Upper lobe of right lung (tissue), 1 donor: Measurements from ENCODE around the gene ATG2A. TPM values are rescaled to one million over a fixed set of nuclear protein-coding genes. Genes with fewer than 3 reads are reported as not detected.
A peak's percentile ranks its signal among the peaks of the same experiment; 100 is the strongest.

Experiments used
- ATAC-seq: fragments of 200-7000 bp; cut with Tn5 transposase; one replicate; pipeline ENCODE4 v1.9.1; 2020; ENCODE audit warnings: mild to moderate bottlenecking, moderate library complexity
- DNase-seq: peaks from one replicate; pipeline ENCODE4 v3.0.0-alpha.2; 2020
- H3K27ac ChIP-seq: fragments of 200-600 bp; one replicate; pipeline ENCODE4 v1.8.0; 2022
- H3K27me3 ChIP-seq: fragments of 200-600 bp; one replicate; pipeline ENCODE4 v1.8.0; 2022; ENCODE audit warnings: mild to moderate bottlenecking
- H3K36me3 ChIP-seq: fragments of 200-600 bp; one replicate; pipeline ENCODE4 v1.8.0; 2022
- H3K4me1 ChIP-seq: fragments of 200-600 bp; one replicate; pipeline ENCODE4 v1.8.0; 2022
- H3K4me3 ChIP-seq: fragments of 200-600 bp; one replicate; pipeline ENCODE4 v1.8.0; 2022; ENCODE audit warnings: mild to moderate bottlenecking
- H3K9me3 ChIP-seq: fragments of 200-600 bp; one replicate; pipeline ENCODE4 v1.8.0; 2022
- intact Hi-C: fragments of 100-400 bp; cut with DNase I; formaldehyde crosslinking; loops from one replicate; pipeline ENCODE4 v1.11.0; 2022
- total RNA-seq: library from RNA; stranded (reverse); fragmentation: NEBNext Ultra II Directional; extraction: Animal tissue kit (Norgen Biotek cat#: 25700); gene quantifications from one replicate; pipeline ENCODE4 v1.2.1, GENCODE V29; 2021
- TF ChIP-seq, protein P1 (sequence below): fragments of 200-600 bp; IDR thresholded peaks from one replicate; pipeline ENCODE4 v1.8.0; 2022; ENCODE audit warnings: antibody characterized with exemption
- donor health status: DM: no; HTN: yes; CAD: no; lungs with severe emphysema.

The ATG2A gene
- total RNA-seq, 1 donor from 2014 or later, result 23.2 TPM

- H3K36me3 ChIP-seq, result no peaks in the 10 kb centered on the region
- H3K4me3 ChIP-seq, result no peak overlapping the region
- intact Hi-C loops, result no loop called here
- DNase-seq (no peak), ATAC-seq (no peak)
- H3K27ac ChIP-seq, result no peak overlapping the region
- peaks cover 12% of the 10 kb centered on the region for H3K4me1 ChIP-seq
- TF ChIP-seq, protein P1, sequence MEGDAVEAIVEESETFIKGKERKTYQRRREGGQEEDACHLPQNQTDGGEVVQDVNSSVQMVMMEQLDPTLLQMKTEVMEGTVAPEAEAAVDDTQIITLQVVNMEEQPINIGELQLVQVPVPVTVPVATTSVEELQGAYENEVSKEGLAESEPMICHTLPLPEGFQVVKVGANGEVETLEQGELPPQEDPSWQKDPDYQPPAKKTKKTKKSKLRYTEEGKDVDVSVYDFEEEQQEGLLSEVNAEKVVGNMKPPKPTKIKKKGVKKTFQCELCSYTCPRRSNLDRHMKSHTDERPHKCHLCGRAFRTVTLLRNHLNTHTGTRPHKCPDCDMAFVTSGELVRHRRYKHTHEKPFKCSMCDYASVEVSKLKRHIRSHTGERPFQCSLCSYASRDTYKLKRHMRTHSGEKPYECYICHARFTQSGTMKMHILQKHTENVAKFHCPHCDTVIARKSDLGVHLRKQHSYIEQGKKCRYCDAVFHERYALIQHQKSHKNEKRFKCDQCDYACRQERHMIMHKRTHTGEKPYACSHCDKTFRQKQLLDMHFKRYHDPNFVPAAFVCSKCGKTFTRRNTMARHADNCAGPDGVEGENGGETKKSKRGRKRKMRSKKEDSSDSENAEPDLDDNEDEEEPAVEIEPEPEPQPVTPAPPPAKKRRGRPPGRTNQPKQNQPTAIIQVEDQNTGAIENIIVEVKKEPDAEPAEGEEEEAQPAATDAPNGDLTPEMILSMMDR, result no peak
- H3K27me3 ChIP-seq, result no peaks in the 10 kb centered on the region
- no peaks in the 10 kb centered on the region for H3K9me3 ChIP-seq
Observed at GRCh38 chr11:64951529-64951928, 34.5 kb upstream of the ATG2A start.

DNA sequence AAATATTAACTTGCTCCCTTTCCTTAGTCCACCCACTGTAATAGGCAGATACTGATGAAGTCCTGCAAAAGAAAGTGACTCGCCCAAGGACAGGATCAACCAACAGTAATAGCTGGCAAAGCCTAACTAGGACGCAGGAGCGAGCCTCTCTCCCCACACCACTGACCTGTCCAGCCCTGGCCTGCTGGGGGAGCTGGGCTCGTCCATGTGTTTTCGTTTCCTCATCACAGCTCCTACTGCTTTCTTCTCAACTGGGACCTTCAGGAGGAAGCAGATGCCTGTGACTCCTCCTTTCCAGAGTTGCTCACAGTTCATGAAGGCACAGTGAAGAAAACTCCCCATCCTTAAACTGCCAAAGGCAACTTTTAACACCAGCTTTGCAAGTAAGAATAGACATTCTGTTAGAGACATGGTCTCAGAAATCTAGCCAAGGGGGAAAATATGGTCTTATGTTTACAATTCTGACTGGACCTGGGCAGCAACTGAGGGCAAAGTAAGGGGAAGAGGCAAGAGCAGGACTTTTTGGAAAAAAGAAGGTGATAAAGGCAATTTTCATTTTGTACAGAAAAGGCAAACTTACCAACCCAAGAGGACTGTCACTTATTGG, 30.3 kb upstream of the ATG2A start:
- intact Hi-C loops, result no loop called here
- ATAC-seq (peak; percentile 58), DNase-seq (no peak)
- TF ChIP-seq, protein P1, result peak; percentile 10
- Histone ChIP-seq H3K27ac (no peak overlapping the region), H3K9me3 (no peaks in the 10 kb centered on the region), H3K27me3 (no peaks in the 10 kb centered on the region), H3K4me3 (no peak overlapping the region), H3K4me1 (no peaks in the 10 kb centered on the region), H3K36me3 (no peaks in the 10 kb centered on the region)

DNA sequence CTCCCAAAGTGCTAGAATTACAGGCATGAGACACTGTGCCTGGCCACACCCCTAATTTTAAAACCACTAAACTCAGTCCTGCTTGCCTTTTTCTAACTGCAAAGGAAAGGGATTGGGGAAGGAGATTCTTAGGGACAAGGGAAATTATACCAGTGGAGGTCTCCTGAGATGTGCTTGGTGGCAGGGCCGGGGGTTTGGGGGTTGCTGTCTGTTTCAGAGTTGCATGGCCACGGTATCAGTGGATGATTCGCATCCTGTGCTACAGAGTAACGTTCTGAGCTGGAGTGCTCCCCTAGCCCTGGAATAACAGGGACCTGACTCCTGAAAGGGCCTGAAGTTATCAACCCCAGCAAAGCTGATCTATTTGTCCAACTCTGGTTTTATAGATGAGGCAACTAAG, 19.5 kb upstream of the ATG2A start:
- TF ChIP-seq, protein P1, result no peak
- Histone ChIP-seq H3K4me3 (no peak overlapping the region), H3K27ac (no peak overlapping the region), H3K36me3 (peaks cover 22% of the 10 kb centered on the region), H3K4me1 (no peaks in the 10 kb centered on the region), H3K9me3 (no peaks in the 10 kb centered on the region), H3K27me3 (no peaks in the 10 kb centered on the region)
- no peak for ATAC-seq
- intact Hi-C loops, result no loop called here
- DNase-seq, result no peak

DNA sequence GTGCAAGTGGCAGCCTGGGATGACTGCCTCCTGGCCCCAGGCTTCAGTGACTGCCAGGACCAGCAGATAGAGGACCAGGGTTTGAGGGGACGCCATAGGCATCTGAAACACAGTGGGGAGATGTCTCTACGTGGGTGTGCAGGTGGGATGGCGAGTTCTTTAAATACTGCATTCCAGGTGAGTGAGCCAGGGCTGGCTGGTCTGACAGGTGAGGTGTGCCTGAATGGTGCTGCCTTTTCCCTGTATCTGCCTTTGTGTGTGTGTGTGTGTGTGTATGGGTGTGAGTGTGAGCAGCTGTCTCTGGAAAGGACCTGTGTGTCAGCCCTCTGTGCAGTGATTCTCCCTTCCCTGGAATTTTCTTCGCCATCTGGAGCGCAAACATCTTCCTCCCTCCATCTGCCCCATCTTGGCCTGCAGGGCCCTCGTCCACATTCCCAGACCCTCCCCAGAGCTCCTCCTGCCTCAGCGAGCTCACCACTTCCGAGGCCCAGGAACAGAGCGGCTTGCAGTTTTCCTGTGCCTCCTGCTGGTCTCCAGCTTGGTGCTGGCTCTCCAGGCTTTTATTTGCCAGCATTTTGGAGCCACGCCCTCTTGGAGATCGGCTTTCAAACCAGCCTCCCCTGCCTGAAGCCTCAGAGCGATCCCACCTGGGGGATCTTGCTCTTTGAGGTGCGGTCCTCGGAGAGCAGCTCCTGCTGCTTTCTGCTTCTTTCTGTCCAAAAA, 18.5 kb upstream of the ATG2A start, which contains the start of gene GPHA2:
Gene GPHA2 (minus strand): TSS at position 535 of the 723 bp plus-strand sequence. CDS start 433 bp downstream, at position 102.
- ATAC-seq (no peak), DNase-seq (peak; percentile 39)
- no peaks in the 10 kb centered on the region for H3K4me1 ChIP-seq
- no peak within 1 kb of the TSS for H3K4me3 ChIP-seq
- intact Hi-C loops, result no loop called here
- peaks cover 32% of the 10 kb centered on the region for H3K36me3 ChIP-seq
- no peaks in the 10 kb centered on the region for H3K9me3 ChIP-seq
- H3K27ac ChIP-seq, result no peak within 1 kb of the TSS
- no peaks in the 10 kb centered on the region for H3K27me3 ChIP-seq
- TF ChIP-seq, protein P1, result no peak

- H3K27ac ChIP-seq, result no peak overlapping the region
- no peak for ATAC-seq
- H3K4me1 ChIP-seq, result no peaks in the 10 kb centered on the region
- no peaks in the 10 kb centered on the region for H3K9me3 ChIP-seq
- TF ChIP-seq, protein P1, result no peak
- H3K27me3 ChIP-seq, result no peaks in the 10 kb centered on the region
- peaks cover 39% of the 10 kb centered on the region for H3K36me3 ChIP-seq
- H3K4me3 ChIP-seq, result no peak overlapping the region
- DNase-seq, result peak; percentile 51
- intact Hi-C loops, result no loop called here
Observed at GRCh38 chr11:64934682-64935358, 17.8 kb upstream of the ATG2A start.
